Hematopoietic multipotent progenitor cell (in vitro differentiated cells): ENCODE measurements around the gene ZNF629. TPM values are rescaled to one million over a fixed set of nuclear protein-coding genes. Genes with fewer than 3 reads are reported as not detected.
A peak's percentile ranks its signal among the peaks of the same experiment; 100 is the strongest.

Experiments used
- DNase-seq, 3 donors: peaks; one replicate each; pipeline ENCODE4 v3.0.0-alpha.2; 2011 to 2015; ENCODE audit warnings: low read depth in 2 of 3, low spot score in 2 of 3
- total RNA-seq: library from RNA; depleted of rRNA; stranded (reverse); fragments of >200 nt; gene quantifications from one replicate; pipeline ENCODE4 v1.2.3, GENCODE V29; 2012

ZNF629 gene
- total RNA-seq, 1 donor, result 18.0 TPM

DNA sequence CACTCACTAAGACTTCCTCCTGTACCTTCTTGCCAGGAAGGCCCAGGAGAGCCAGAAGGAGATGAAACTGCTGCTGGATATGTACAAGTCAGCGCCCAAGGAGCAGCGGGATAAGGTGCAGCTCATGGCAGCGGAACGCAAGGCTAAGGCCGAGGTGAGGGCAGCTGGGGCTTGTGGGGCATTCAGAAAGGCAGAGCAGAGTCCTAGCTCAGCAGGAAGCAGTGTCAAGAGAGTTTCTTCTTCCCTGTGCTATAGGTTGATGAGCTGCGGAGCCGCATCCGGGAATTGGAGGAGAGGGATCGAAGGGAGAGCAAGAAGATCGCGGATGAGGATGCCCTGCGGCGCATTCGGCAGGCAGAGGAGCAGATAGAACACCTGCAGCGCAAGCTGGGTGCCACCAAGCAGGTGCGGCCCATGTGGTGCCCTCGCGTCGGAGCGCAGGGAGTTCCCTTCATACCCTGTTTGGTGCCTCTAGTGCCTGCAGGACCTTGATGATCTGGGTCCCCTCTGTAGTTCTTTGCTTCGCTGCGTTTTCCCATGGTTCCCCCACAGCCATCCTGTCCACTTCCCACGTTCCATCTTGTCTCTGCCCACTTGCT, 18.3 kb downstream of the ZNF629 start:
- no peak for DNase-seq

DNA sequence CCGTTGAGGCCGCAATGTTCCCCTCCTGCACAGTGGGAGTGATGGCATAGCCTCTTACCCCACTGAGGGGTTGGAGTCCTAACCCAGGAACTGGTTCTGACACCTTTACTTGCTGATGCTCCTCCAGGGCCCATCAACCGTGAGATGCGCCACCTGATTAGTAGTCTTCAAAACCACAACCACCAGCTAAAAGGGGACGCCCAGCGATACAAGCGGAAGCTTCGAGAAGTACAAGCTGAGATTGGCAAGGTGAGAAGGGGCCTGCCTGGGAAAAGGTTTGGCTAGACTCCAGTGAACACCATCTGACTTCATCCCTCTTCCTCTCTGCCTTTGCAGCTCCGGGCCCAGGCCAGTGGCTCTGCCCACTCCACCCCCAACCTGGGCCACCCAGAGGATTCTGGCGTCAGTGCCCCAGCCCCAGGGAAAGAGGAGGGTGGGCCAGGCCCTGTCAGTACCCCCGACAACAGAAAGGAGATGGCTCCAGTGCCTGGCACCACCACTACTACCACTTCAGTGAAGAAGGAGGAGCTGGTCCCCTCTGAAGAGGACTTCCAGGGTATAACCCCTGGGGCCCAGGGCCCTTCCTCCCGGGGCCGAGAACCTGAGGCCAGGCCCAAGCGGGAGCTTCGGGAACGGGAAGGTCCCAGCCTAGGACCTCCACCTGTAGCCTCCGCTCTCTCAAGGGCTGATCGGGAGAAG, 19.1 kb downstream of the ZNF629 start:
- DNase-seq, result no peak

DNA sequence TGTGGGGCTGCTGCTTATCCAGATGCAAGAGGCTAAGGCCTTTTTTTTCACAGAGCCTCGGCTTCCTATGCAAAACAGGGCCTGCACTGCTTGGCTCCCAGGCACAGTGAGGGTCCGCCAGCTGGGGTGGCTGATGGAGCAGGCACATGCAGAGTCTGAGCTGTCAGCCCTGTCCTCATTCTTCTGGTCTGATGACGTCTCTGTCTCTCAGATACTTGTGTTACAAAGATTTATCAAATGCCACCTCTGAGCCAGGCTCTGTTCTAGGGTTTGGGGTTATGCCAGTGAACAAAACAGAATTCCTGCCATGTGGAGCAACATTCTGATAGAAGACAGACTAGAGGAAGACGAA, 20.1 kb downstream of the ZNF629 start:
- no peak for DNase-seq

DNA sequence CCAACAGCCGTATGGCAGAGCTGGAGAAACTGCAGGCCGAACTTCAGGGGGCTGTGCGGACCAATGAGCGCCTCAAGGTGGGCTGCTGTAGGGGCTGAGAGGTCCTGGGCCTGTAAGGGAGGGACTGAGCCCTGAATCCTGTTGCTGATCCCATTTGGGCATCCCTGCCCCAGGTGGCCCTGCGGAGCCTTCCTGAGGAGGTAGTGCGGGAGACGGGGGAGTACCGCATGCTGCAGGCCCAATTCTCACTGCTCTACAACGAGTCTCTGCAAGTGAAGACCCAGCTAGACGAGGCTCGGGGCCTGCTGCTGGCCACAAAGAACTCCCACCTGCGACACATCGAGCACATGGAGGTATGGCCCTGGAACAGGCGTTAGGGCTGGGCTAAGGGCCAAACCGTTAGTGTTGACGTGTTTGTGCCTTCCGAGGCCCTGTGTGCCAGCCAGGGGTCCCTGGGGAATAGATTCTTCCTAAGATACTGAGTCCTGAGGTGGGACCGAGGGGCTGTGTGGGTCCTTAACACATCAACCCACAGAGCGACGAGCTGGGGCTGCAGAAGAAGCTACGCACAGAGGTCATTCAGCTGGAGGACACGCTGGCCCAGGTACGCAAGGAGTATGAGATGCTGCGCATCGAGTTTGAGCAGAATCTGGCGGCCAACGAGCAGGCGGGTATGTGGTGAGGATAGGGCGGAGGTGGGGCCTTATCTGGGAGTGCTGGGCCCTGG, 20.6 kb downstream of the ZNF629 start:
- DNase-seq, result no peak

DNA sequence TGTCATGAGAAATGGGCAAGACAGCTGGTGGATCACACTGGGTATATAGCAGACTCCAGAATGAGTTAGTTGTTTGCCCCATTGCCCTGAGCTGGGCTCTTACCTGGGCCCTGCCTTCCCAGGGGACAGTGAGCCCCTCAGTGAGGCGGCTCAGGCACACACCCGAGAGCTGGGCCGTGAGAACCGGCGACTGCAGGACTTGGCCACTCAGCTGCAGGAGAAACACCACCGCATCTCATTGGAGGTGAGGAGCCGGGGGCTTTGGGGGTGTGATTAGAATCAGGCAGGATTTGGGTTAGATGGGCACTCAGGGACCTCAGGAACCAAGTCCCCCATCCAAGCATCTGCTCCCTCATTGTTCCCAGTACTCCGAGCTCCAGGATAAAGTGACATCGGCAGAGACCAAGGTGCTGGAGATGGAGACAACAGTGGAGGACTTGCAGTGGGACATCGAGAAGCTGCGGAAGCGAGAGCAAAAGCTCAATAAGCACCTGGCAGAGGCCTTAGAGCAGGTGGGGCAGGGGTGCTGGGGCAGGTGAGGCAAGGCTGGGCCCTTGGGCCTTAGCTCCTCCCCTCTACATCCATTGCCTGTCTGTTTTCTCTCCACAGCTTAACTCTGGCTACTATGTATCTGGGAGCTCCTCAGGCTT, 22.1 kb downstream of the ZNF629 start:
- no peak for DNase-seq

DNA sequence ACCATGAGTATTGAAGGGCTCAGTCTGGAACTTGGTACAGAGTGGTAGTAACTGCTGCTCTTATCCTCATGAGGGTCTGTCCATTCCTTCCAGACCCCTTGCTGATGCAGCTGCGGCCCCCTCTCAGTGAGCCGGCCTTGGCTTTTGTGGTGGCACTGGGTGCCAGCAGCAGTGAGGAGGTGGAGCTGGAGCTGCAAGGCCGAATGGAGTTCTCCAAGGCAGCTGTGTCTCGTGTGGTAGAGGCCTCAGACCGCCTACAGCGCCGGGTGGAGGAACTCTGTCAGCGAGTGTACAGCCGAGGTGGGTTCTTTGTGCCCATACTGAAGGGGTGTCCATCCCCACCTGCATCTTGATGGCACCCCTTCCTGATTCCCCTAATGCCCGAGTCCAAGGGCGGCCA, 22.9 kb downstream of the ZNF629 start:
- DNase-seq, result no peak

DNA sequence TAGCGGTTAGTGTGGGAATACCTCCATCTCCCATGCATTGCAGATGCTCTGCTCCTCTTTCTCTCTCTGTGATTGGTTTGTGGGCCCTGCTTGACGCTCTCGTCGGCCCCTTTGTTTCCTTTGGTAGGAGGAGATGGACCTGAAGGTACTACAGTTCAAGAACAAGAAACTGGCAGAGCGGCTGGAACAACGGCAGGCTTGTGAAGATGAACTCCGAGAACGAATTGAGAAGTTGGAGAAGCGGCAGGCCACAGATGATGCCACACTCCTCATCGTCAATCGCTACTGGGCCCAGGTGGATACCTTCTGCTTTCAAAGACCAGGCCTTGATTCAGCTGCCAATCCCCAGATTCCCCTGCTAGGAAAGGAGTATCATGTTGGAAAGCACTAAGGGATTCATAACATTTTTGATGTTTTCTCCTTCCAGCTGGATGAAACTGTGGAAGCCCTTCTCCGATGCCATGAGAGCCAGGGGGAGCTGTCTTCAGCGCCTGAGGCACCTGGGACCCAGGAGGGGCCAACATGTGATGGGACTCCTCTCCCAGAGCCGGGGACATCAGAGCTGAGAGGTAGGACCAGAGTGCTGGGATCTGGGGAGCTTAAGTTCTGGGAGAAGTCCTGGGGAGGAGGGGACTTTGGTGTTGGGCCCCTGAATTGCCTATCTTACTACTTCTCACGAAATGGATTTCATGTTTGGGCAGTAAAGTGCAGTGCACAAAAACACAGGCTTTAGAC, 23.8 kb downstream of the ZNF629 start:
- no peak for DNase-seq

DNA sequence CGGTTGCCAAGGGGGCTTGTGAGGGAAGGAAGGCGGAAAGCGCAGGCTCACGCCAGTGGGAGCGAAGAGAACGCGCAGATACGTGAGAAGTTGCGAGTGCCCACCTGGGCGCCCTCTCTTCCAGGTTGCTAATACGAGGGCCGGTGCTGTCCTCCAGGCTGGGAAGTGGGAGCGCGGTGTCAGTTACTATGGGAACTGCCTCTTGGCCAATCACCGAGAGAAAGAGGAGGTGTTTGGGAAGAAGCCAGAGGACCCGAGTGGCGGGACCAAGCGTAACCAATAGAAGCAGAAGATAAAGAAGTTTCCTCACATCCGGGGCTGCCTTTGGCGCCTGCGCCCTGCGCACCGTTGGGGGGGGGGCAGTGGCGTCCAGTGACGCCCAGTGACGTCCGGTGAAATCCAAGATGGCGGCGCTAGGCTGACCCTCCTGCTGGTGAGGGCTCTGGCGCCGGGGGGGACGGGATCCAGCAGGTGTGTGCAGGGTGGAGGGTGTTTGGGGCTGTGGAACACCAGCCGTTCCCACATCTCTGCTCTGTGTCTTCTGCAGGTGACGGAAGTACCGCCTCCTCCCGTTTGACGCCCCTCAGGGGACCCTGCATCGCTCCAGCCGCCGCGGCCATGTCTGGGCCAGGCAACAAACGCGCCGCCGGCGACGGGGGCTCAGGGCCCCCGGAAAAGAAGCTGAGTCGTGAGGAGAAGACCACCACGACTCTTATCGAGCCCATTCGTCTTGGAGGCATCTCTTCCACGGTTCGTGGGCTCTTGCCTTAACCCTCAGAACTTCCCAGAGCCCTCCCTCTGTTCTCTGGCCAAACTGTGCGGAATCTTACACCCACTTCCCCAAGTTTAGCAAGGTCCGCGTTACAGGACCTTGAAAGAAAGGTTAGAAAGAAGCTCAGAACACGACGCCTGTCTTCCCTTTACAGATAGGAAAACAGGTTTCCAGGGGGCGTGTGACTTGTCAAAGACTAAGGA, 24.8 kb downstream of the ZNF629 start, which contains the start of the genes CFAP119 and RNF40:
CFAP119 (minus strand) TSS at position 135 of the 975 bp plus-strand sequence. CDS start 314 bp downstream, outside the sequence.
RNF40 (plus strand) TSS at position 395 of the 975 bp plus-strand sequence; CDS start at position 619, 224 bp downstream.
- peak; percentile 79 to 97 (median 96) for DNase-seq

DNA sequence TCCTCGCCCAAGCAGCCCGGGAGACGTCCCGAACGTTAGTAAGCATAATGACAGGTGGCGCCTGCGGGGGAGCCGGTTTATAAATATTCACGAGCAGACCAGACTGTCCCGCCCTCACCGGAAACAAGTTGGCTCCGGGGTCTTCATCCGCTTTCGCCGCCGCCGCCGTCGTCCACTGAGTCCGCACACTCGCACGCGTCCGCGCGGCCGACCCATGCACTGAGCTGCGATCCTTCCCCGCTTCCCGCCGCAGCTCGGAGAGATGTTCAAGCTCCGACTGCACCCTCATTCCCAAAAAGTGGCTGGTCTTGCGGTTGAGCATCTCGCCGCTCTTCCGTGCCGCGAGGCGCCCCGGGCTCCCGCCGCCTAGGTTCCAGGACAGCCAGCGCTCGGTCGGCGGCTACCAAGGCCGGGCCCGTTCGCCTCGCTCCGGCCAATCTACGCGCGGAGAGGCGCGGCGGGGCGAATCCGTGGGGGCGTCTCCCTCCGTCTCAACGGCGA, 25.5 kb downstream of the ZNF629 start:
- peak in 1 of 3 donors; percentile 60 for DNase-seq

DNA sequence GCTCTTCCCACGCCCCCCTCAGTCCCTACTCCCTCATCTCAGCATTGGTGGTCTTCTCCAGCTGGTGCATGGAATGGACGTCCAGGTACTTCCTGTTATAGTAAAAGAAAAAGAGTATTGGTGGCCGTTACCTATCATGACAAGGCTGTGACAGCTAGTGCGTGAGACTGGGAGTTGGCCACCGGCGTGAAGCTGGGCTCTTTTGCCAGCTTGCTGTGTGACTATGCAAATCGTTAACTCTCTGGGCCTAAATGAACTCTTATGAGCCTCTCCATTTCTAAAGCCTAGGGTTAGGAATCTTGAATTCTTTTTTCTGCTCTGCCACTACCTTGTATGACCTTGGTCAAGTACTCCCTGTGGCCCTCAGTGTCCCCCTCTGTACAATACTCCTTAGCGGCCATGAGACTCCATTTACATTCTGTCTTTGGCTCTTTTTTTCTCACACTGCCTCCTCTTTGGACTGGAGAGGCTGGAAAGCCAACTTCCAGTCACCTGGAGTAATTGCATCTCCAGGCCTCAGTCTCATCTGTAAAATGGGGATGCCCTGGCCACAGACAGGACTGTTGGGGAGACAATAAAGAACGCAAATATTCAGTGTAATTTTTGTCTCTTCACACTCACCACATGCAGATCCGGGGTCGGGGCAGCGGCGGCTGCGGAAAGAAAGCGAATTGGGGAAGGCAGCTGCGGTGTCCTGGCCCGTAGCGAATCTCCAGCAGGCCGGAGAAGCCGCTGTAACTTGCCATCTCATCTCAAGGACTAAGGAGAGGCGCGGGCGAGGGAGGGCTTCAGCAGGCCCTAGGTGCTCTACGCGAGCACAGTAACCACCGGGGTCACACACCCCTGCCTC, 26.2 kb downstream of the ZNF629 start:
- DNase-seq, result peak in 1 of 3 donors; percentile 53

DNA sequence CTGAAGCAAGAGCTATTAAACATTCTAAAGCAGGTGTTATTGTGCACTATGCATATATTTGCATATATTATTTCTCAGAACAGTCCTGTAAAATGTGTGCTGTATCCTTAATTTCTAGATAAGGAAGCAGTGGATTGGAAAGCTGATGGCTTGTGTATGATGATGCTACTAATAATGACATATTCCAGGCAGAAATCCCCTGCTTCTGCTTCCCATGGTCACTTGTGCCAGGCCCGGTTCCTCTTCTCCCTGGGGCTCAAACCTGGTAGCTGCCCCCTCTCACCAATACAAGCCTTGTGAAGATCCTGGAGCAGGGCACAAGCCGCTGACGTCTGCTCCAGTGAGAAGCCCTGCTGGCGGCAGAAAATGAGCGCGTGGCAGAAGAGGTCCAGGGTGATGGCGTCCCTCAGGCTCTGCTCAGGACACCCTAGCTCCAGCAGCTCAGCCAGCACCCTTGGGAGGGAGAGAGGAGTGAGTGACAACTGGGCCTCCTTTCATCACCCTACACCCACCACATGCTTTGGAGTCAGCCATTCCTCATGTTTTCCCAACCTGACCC, 26.9 kb downstream of the ZNF629 start:
- no peak for DNase-seq

DNA sequence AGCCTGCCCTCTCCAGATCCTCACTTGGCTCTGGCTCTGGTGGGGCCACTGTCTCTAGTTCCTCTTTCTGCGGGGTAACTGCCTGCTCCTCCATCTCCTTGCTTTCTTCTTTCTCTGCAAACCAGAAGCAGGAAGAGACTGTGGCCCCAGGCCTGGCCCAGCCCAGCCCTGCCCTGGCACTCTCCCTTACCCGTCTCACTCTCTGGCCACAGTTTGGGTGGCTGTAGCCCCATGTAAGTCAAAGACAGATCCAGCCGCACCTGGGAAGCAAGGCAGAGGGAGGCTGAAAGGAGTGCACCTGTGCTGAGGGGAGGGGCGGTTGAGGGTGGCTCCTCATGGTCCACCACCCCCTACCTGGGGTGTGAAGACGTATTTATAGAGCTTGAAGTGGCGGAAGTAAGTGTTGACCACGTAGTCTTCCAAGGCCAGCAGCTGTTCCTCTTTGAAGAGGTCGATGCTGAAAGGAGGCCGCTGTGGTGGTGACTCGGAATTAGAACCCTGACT, 28.0 kb downstream of the ZNF629 start:
- peak in 2 of 3 donors; percentile 51 to 75 for DNase-seq

DNA sequence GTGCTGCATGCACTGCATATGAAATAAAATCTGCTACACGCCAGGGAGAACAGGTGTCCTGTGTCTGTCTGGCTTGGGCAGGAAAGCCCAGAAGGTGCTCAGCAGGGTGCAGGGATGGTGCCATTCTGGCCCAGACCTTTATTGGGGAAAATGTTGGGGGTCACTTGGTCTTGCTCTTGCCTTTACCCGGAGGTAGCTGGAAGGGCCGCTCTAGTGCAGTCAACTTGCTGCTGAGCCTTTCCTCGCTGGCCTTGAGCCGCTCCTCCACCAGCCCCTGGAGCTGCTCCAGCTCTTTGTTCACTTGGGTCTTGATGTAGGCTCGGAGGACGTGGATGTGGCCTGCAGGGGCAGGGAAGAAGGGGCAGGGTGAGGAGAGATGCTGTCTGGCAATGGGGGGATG, 29.7 kb downstream of the ZNF629 start:
- DNase-seq, result no peak

DNA sequence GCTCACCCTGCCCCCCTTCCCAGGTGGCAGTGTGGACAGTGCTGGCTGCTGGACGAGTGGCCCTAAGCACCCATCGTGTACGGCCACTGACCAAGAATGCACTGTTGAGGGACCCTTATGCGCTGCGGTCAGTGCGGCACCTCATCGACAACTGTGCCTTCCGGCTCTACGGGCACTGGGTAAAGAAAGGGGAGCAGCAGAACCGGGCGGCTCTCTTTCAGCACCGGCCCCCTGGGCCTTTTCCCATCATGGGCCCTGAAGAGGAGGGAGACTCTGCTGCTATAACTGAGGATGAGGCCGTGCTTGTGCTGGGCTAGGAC, 30.3 kb downstream of the ZNF629 start:
- DNase-seq, result no peak

DNA sequence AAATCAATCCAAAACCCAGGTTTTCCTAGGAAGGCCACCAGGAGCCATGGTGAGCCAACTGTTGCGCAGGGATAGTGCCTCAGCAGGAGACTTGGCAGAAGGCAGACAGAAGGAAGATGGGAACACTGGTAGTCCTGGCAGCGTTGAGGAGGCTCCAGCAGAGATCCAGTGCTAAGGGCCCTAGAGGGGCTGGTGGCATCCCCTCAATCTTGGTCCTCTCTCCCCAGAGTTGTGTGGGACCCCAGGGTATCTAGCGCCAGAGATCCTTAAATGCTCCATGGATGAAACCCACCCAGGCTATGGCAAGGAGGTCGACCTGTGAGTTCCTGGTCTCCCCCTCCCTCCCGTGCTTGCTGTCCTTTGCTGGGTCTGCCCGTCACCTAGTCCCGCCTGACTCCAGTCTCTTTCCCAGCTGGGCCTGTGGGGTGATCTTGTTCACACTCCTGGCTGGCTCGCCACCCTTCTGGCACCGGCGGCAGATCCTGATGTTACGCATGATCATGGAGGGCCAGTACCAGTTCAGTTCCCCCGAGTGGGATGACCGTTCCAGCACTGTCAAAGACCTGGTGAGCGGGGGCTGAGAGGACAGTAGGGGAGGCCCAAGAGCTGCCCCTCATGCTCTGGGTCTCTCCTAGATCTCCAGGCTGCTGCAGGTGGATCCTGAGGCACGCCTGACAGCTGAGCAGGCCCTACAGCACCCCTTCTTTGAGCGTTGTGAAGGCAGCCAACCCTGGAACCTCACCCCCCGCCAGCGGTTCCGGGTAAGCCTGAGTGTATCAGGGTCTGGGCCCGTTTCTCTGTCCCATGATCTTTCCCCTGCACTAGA, 30.8 kb downstream of the ZNF629 start:
- DNase-seq, result no peak

DNA sequence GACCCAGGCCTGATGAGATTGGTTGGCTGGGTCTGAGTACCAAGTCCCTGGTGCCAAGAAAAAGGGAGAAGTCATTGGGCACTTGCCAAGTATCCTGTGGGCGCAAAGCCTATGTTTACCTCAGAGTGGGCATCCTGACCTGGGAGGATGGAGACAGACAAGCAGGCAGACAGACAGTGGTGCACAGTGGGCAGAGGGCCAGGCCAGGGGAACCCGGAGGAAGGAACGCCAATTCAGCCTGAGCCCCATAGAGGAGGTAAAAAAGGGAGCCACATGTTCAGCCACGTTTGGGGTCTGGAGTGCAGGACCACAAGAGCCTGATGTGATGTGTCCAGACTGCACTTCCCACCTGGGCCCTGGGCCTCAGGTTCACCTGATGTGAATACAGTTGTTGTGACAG, 33.4 kb downstream of the ZNF629 start:
- no peak for DNase-seq

DNA sequence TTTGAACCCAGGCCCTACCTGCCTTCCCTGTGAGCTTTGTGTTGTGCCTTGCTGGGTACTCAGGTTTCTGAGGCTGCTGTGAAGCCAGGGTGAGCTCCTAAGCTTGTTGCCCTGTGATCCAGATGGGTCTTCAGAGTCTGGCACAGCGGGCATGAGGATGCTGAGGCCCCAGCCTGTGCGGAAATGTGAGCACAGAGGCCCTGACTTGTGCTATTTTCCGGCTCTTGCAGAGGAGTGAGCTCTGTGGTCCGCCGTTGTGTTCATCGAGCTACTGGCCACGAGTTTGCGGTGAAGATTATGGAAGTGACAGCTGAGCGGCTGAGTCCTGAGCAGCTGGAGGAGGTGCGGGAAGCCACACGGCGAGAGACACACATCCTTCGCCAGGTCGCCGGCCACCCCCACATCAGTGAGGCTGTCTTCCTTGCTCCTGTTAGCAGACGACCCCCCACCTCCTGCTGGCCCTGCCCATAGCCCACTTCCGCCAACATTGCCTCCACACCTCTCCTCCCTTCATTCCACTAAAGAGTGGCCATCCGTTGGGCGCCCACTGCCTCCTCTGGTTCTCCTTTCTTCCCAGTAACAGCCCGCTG, 36.0 kb downstream of the ZNF629 start:
- DNase-seq, result no peak
